OCI-LY7 (cell line): ENCODE data around the gene RAMP1.

ENCODE experiments used
- EZH2phosphoT487 ChIP-seq: fragments of 200-600 bp; sonication (generic); IDR thresholded peaks from 2 replicates; pipeline ENCODE4 v1.6.1; 2018; ENCODE audit warnings: low read depth, borderline replicate concordance, mild to moderate bottlenecking, mixed run types, antibody characterized with exemption, low read length, moderate library complexity, mixed read lengths
- TF ChIP-seq, protein P1 (sequence below): fragments of 200-600 bp; sonication (generic); conservative IDR thresholded peaks from 2 replicates; pipeline ENCODE4 v1.5.1; 2014; ENCODE audit warnings: mild to moderate bottlenecking, antibody characterized with exemption, low read length, moderate library complexity, mixed read lengths

DNA sequence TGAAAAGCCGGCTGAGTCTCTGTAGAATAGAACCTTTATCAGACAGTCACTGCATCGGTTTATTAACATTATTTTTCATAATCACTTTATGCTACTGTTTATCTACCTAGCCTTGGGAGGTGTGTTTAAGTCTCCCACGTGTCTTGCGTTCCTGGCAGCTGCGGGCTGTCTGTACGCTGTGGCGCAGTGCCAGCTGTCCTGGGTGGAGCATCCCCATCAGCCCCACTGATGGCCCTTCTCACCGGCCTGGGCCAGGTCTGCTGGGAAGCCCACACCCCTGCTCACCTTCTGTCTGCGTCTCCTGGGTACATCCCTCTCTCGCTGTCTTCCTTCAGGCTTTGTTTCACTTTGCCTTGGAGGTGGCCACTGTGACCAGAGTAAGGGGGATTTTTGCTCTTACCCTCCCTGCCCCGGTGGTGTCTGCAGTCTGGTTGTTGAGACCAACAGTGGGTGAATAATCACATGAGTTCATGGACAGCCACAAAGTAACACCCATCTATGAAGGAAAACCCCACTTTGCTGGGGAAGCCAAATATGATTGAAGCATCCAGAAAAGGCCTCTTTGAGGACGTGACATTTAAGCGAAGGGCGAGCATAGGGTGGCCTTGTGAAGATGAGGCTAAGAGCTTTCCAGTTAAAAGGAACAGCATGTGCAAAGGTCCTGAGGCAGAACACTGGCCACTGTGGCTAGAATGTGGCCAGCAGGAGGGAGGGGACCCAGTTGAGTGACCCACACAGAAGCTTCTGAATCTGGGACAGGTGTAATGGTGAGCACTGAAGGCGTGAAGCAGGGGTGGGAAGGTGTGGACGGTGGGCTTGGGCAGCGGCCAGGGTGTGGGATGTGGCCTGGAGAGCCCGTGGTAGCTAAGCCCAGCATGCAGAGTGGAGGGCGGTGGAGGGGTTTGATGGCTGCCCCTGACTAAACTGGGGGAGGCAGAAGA lies 41.7 kb downstream of the RAMP1 start:
- TF ChIP-seq, protein P1, sequence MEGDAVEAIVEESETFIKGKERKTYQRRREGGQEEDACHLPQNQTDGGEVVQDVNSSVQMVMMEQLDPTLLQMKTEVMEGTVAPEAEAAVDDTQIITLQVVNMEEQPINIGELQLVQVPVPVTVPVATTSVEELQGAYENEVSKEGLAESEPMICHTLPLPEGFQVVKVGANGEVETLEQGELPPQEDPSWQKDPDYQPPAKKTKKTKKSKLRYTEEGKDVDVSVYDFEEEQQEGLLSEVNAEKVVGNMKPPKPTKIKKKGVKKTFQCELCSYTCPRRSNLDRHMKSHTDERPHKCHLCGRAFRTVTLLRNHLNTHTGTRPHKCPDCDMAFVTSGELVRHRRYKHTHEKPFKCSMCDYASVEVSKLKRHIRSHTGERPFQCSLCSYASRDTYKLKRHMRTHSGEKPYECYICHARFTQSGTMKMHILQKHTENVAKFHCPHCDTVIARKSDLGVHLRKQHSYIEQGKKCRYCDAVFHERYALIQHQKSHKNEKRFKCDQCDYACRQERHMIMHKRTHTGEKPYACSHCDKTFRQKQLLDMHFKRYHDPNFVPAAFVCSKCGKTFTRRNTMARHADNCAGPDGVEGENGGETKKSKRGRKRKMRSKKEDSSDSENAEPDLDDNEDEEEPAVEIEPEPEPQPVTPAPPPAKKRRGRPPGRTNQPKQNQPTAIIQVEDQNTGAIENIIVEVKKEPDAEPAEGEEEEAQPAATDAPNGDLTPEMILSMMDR, result no peak
- TF ChIP-seq EZH2phosphoT487, result no peak
